ENCODE measurements around the gene ARID1B.

DNA sequence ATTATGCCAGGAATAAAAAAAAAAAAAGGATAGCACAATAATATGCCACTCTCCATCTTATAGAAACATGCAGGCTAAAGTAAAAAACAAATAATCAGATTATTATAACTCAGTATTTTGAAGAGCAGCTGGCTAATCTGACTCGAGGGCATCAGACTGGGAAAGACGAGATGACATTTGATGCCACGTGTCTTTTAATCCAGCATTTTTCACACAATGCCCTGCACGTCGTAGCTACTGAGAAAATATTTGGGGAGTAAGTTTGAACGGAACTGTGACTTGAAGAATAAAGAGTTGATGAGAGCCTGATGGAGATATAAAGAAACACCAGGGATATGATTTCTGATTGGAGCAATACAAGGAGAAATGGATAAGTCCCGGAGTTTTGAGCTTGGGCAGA is 237.7 kb downstream of the ARID1B start:
- TF ChIP-seq SRF (IDR thresholded peaks at IDR 0.05; ENCODE audit: low read depth in 2 of 2, low read length in 2 of 2) (no peak), ZBTB11 (CRISPR knock-in tag; IDR thresholded peaks at IDR 0.05) (no peak), ZNF24 (IDR thresholded peaks at IDR 0.05) (no peak)

Data from GM12878 (cell line).